Choroid plexus epithelial cell (primary cell): ENCODE data around the gene GAS2.
A peak's percentile ranks its signal among the peaks of the same experiment; 100 is the strongest.

Experiments used
- DNase-seq: peaks from one replicate; pipeline ENCODE4 v3.0.0-alpha.2; 2010; ENCODE audit warnings: low read depth
- H3K4me3 ChIP-seq: 2 replicates; pipeline ENCODE4 v1.5.1; 2011; ENCODE audit warnings: low read depth, mild to moderate bottlenecking, control low read depth, low read length, moderate library complexity
- CTCF ChIP-seq: conservative IDR thresholded peaks from 2 replicates; pipeline ENCODE4 v1.5.1; 2011; ENCODE audit warnings: low read depth, mild to moderate bottlenecking, control low read depth, inconsistent platforms, low read length, moderate library complexity

The GAS2 gene

GRCh38 chr11:22723274-22723673 lies 56.9 kb downstream of the GAS2 start:
- H3K4me3 ChIP-seq, result no peak overlapping the region
- no peak for TF ChIP-seq CTCF
- DNase-seq, result no peak

- no peak overlapping the region for H3K4me3 ChIP-seq
- TF ChIP-seq CTCF, result no peak
- peak; percentile 12 for DNase-seq
These were observed 58.7 kb downstream of the GAS2 start for GRCh38 chr11:22725079-22725478.

- no peak for TF ChIP-seq CTCF
- no peak for DNase-seq
- H3K4me3 ChIP-seq, result no peak overlapping the region
These were observed 62.4 kb downstream of the GAS2 start for GRCh38 chr11:22728600-22729389.

GRCh38 chr11:22730319-22730718 lies 63.9 kb downstream of the GAS2 start:
- peak; percentile 33 for DNase-seq
- peak; percentile 21 for TF ChIP-seq CTCF
- H3K4me3 ChIP-seq, result no peak overlapping the region

- H3K4me3 ChIP-seq, result no peak overlapping the region
- no peak for DNase-seq
- no peak for TF ChIP-seq CTCF
These were observed 66.2 kb downstream of the GAS2 start for GRCh38 chr11:22732588-22732987.

- TF ChIP-seq CTCF, result no peak
- no peak for DNase-seq
- H3K4me3 ChIP-seq, result no peak overlapping the region
These were observed 67.3 kb downstream of the GAS2 start for GRCh38 chr11:22733475-22734248.
